H9 (cell line): ENCODE measurements around the gene MFSD11. TPM values are rescaled to one million over a fixed set of nuclear protein-coding genes. Genes with fewer than 3 reads are reported as not detected.
A peak's percentile ranks its signal among the peaks of the same experiment; 100 is the strongest.

Experiments used
- DNase-seq: peaks from one replicate; pipeline ENCODE4 v3.0.0-alpha.2; 2017
- H2AFZ ChIP-seq: one replicate; pipeline ENCODE4 v1.6.1; 2013; ENCODE audit warnings: mild to moderate bottlenecking, low read length, control low read depth, moderate library complexity
- H2AK5ac ChIP-seq: 2 replicates; pipeline ENCODE4 v1.6.1; 2013; ENCODE audit warnings: low read length, control low read depth, mixed read lengths; ENCODE audit not compliant: insufficient read length
- H2BK120ac ChIP-seq: one replicate; pipeline ENCODE4 v1.6.1; 2013; ENCODE audit warnings: low read depth, mild to moderate bottlenecking, low read length, control low read depth, inconsistent platforms; ENCODE audit not compliant: poor library complexity, severe bottlenecking
- H2BK12ac ChIP-seq: 2 replicates; pipeline ENCODE4 v1.6.1; 2013; ENCODE audit warnings: low read length, control low read depth, mixed read lengths, low read depth; ENCODE audit not compliant: insufficient read length
- H2BK15ac ChIP-seq: 2 replicates; pipeline ENCODE4 v1.6.1; 2013; ENCODE audit warnings: low read depth, low read length, control low read depth
- H2BK20ac ChIP-seq: one replicate; pipeline ENCODE4 v1.6.1; 2013; ENCODE audit warnings: low read depth, mild to moderate bottlenecking, low read length, control low read depth, inconsistent platforms; ENCODE audit not compliant: poor library complexity, severe bottlenecking
- H2BK5ac ChIP-seq: 2 replicates; pipeline ENCODE4 v1.6.1; 2013; ENCODE audit warnings: low read length, control low read depth, mixed read lengths; ENCODE audit not compliant: insufficient read length
- H3K14ac ChIP-seq: 2 replicates; pipeline ENCODE4 v1.6.1; 2013; ENCODE audit warnings: low read length, control low read depth; ENCODE audit not compliant: insufficient read depth
- H3K18ac ChIP-seq: 2 replicates; pipeline ENCODE4 v1.6.1; 2013; ENCODE audit warnings: low read depth, mild to moderate bottlenecking, mixed read lengths, low read length, control low read depth; ENCODE audit not compliant: insufficient read length
- H3K23ac ChIP-seq: 2 replicates; pipeline ENCODE4 v1.6.1; 2013; ENCODE audit warnings: low read length, control low read depth, mixed read lengths, low read depth; ENCODE audit not compliant: insufficient read length
- H3K23me2 ChIP-seq: 2 replicates; pipeline ENCODE4 v1.6.1; 2013; ENCODE audit warnings: low read depth, mild to moderate bottlenecking, mixed read lengths, low read length, control low read depth; ENCODE audit not compliant: insufficient read length, poor library complexity, severe bottlenecking
- H3K27ac ChIP-seq: 2 replicates; pipeline ENCODE4 v1.5.1; 2013; ENCODE audit warnings: low read length, control low read depth, mixed read lengths, low read depth; ENCODE audit not compliant: insufficient read length
- H3K27me3 ChIP-seq: 2 replicates; pipeline ENCODE4 v1.6.1; 2013; ENCODE audit warnings: low read length, control low read depth, inconsistent platforms; ENCODE audit not compliant: insufficient read depth
- H3K4ac ChIP-seq: 2 replicates; pipeline ENCODE4 v1.6.1; 2013; ENCODE audit warnings: low read depth, mild to moderate bottlenecking, control low read depth, inconsistent platforms, low read length, moderate library complexity
- H3K4me1 ChIP-seq: 2 replicates; pipeline ENCODE4 v1.6.1; 2013; ENCODE audit warnings: low read length, control low read depth, inconsistent platforms; ENCODE audit not compliant: insufficient read depth
- H3K4me2 ChIP-seq: 2 replicates; pipeline ENCODE4 v1.6.1; 2013; ENCODE audit warnings: low read length, control low read depth, mixed read lengths; ENCODE audit not compliant: insufficient read length, insufficient read depth
- H3K56ac ChIP-seq: 2 replicates; pipeline ENCODE4 v1.6.1; 2013; ENCODE audit warnings: low read depth, mild to moderate bottlenecking, mixed read lengths, low read length, control low read depth; ENCODE audit not compliant: insufficient read length
- H3K79me1 ChIP-seq: 2 replicates; pipeline ENCODE4 v1.6.1; 2013; ENCODE audit warnings: low read depth, mild to moderate bottlenecking, moderate library complexity, low read length, control low read depth, inconsistent platforms; ENCODE audit not compliant: insufficient read depth, poor library complexity, severe bottlenecking
- H3K79me2 ChIP-seq: 2 replicates; pipeline ENCODE4 v1.6.1; 2013; ENCODE audit warnings: low read length, control low read depth, inconsistent platforms; ENCODE audit not compliant: insufficient read depth
- H3K9ac ChIP-seq: 2 replicates; pipeline ENCODE4 v1.6.1; 2013; ENCODE audit warnings: low read length, control low read depth, mixed read lengths; ENCODE audit not compliant: insufficient read length; ENCODE audit errors: extremely low read depth
- H3K9me3 ChIP-seq: one replicate; pipeline ENCODE4 v1.6.1; 2013; ENCODE audit warnings: low read depth, low read length, inconsistent platforms; ENCODE audit not compliant: control insufficient read depth
- H3T11ph ChIP-seq: one replicate; pipeline ENCODE4 v1.6.1; 2013; ENCODE audit warnings: mild to moderate bottlenecking, low read length, control low read depth, inconsistent platforms
- H4K20me1 ChIP-seq: one replicate; pipeline ENCODE4 v1.6.1; 2013; ENCODE audit not compliant: control insufficient read depth, insufficient read length, insufficient read depth
- H4K5ac ChIP-seq: 2 replicates; pipeline ENCODE4 v1.6.1; 2013; ENCODE audit warnings: low read depth, mild to moderate bottlenecking, mixed read lengths, low read length, control low read depth; ENCODE audit not compliant: insufficient read length
- H4K8ac ChIP-seq: replicated peaks from 2 replicates; pipeline ENCODE4 v1.6.1; 2013; ENCODE audit warnings: low read length, control low read depth, mixed read lengths, low read depth; ENCODE audit not compliant: insufficient read length
- H4K91ac ChIP-seq: 2 replicates; pipeline ENCODE4 v1.6.1; 2013; ENCODE audit warnings: low read depth, mild to moderate bottlenecking, moderate library complexity, mixed read lengths, low read length, control low read depth; ENCODE audit not compliant: insufficient read length
- H3K27ac Mint-ChIP-seq, 3 experiments: 2 replicates in 2 of 3; 3 replicates in 1 of 3; pipeline ENCODE4 v1.8.0; 2020 to 2021; ENCODE audit warnings: mixed read lengths in 3 of 3, mild to moderate bottlenecking in 1 of 3, moderate library complexity in 1 of 3
- H3K27me3 Mint-ChIP-seq: 2 replicates; pipeline ENCODE4 v1.8.0; 2021; ENCODE audit warnings: low read depth, mild to moderate bottlenecking, moderate library complexity, mixed read lengths
- H3K36me3 Mint-ChIP-seq, 3 experiments: 2 replicates in 2 of 3; 3 replicates in 1 of 3; pipeline ENCODE4 v1.8.0; 2020 to 2021; ENCODE audit warnings: low read depth in 3 of 3, mixed read lengths in 3 of 3; ENCODE audit not compliant: insufficient read depth in 1 of 3
- H3K4me1 Mint-ChIP-seq, 2 experiments: 2 replicates each; pipeline ENCODE4 v1.8.0; 2020; ENCODE audit warnings: mixed read lengths in 2 of 2
- H3K4me3 Mint-ChIP-seq, 2 experiments: 2 replicates in 1 of 2; 3 replicates in 1 of 2; pipeline ENCODE4 v1.8.0; 2020 to 2021; ENCODE audit warnings: mild to moderate bottlenecking in 2 of 2, mixed read lengths in 2 of 2, moderate library complexity in 1 of 2
- H3K9me3 Mint-ChIP-seq, 2 experiments: 2 replicates in 1 of 2; 3 replicates in 1 of 2; pipeline ENCODE4 v1.8.0; 2020; ENCODE audit warnings: mild to moderate bottlenecking in 2 of 2, mixed read lengths in 2 of 2, moderate library complexity in 1 of 2
- CTCF ChIP-seq: fragments of 200-600 bp; sonication (generic); conservative IDR thresholded peaks from 3 replicates; pipeline ENCODE4 v1.8.0; 2021; ENCODE audit warnings: antibody characterized with exemption, mild to moderate bottlenecking
- WGBS: extraction: QIAGEN DNeasy Blood & Tissue Kit; methylation state at CpG from one replicate; pipeline ENCODE4 v1.1.7; 2013; ENCODE audit warnings: missing lambda C conversion rate, low lambda C conversion rate, mixed read lengths; ENCODE audit not compliant: insufficient read length; ENCODE audit errors: extremely low coverage; 5-methylcytosine and 5-hydroxymethylcytosine counted together
- total RNA-seq: library from RNA; stranded (reverse); gene quantifications from 2 replicates; pipeline ENCODE4 v1.2.1, GENCODE V29; 2021

The MFSD11 gene
- total RNA-seq, 1 experiment from 2014 or later: 19.9 TPM

DNA sequence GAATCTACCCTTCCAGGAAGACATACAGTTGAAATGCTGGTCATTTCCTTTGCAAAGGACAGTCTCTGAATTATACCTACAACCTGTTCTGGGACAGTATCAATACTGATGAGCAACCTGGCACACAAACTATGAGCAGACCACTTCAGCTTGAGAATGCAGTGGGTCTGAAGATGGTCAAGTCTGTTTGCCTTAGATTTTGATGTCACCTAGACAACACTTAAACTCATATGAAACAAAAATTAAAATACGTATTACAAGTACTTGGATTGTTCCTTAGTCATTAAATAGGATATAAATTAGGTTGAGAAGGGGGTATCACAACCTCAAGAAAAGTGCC is 4.3 kb upstream of the MFSD11 start:
- H2BK12ac ChIP-seq: no peak overlapping the region
- H3K36me3 Mint-ChIP-seq: peaks cover 39 to 66% (median 45%) of the 10 kb centered on the region in 3 experiments
- H3K27ac Mint-ChIP-seq: peak overlapping the region in 1 of 3 experiments; percentile 90; a peak in 1 of 7 replicates
- H3K27me3 Mint-ChIP-seq: peaks cover 2% of the 10 kb centered on the region
- no CpG with 5 or more reads among the region's 1 CpG for WGBS
- H3K9me3 ChIP-seq: no peaks in the 10 kb centered on the region
- H2BK5ac ChIP-seq: no peak overlapping the region
- H3K79me1 ChIP-seq: no peaks in the 10 kb centered on the region
- no peaks in the 10 kb centered on the region for H3K27me3 ChIP-seq
- H3K79me2 ChIP-seq: peaks cover 19% of the 10 kb centered on the region; the same call in 1 of the 2 replicates
- no peak overlapping the region for H3K23ac ChIP-seq
- H3K56ac ChIP-seq: no peak overlapping the region
- no peak overlapping the region for H3K18ac ChIP-seq
- H2BK120ac ChIP-seq: no peak overlapping the region
- H3K23me2 ChIP-seq: no peaks in the 10 kb centered on the region
- no peak overlapping the region for H3K4ac ChIP-seq
- H4K8ac ChIP-seq: no peak overlapping the region
- no peak overlapping the region for H3T11ph ChIP-seq
- peaks cover 3 to 7% of the 10 kb centered on the region in 2 experiments; a peak in 2 of 5 replicates for H3K9me3 Mint-ChIP-seq
- H3K27ac ChIP-seq: no peak overlapping the region
- peak overlapping the region; percentile 71 for H3K4me2 ChIP-seq
- DNase-seq: no peak
- no peak overlapping the region for H4K5ac ChIP-seq
- H2AFZ ChIP-seq: no peak overlapping the region
- H3K9ac ChIP-seq: no peak overlapping the region
- peaks cover 23 to 27% of the 10 kb centered on the region in 2 experiments for H3K4me1 Mint-ChIP-seq
- H2AK5ac ChIP-seq: no peak overlapping the region
- no peak overlapping the region for H2BK20ac ChIP-seq
- no peak overlapping the region for H4K91ac ChIP-seq
- H3K14ac ChIP-seq: no peak overlapping the region
- peak overlapping the region; percentile 99 to 100 for H3K4me3 Mint-ChIP-seq
- no peak overlapping the region for H2BK15ac ChIP-seq
- no peak for TF ChIP-seq CTCF
- no peaks in the 10 kb centered on the region for H3K4me1 ChIP-seq
- no peaks in the 10 kb centered on the region for H4K20me1 ChIP-seq
